Stimulated activated effector memory CD8-positive, alpha-beta T cell treated with anti-CD3 and anti-CD28 coated beads, Interleukin-12 subunit alpha, Interleukin-12 subunit beta, amount 100 ng/mL, for 72 hours (primary cell): ENCODE results near the gene FBXW4.
A peak's percentile ranks its signal among the peaks of the same experiment; 100 is the strongest.
"Not testable (repeated sequence)": the region's sequence is repeated elsewhere in the genome, so short reads cannot be mapped to it uniquely, and the experiment has no call there.

ENCODE experiments used
- ATAC-seq: fragments of 150-1000 bp; cut with Tn5 transposase; 2 replicates; pipeline ENCODE4 v1.10.0; 2021
- DNase-seq, 2 donors: peaks; one replicate each; pipeline ENCODE4 v3.0.0; 2021 to 2022; ENCODE audit warnings: low spot score in 2 of 2
- H3K27ac Mint-ChIP-seq: one replicate; pipeline ENCODE4 v1.8.0; 2022; ENCODE audit warnings: mild to moderate bottlenecking, mixed read lengths
- H3K36me3 Mint-ChIP-seq: one replicate; pipeline ENCODE4 v1.8.0; 2022; ENCODE audit warnings: mild to moderate bottlenecking, mixed read lengths
- H3K4me1 Mint-ChIP-seq: one replicate; pipeline ENCODE4 v1.8.0; 2022; ENCODE audit warnings: mixed read lengths
- H3K4me3 Mint-ChIP-seq: one replicate; pipeline ENCODE4 v1.8.0; 2022; ENCODE audit warnings: mild to moderate bottlenecking, mixed read lengths
- H3K9me3 Mint-ChIP-seq: one replicate; pipeline ENCODE4 v1.8.0; 2022; ENCODE audit warnings: mixed read lengths

Gene FBXW4

GRCh38 chr10:101601541-101601940, 93.4 kb downstream of the FBXW4 start:
- Mint-ChIP-seq H3K27ac (peak overlapping the region; percentile 39), H3K9me3 (no peaks in the 10 kb centered on the region), H3K4me1 (no peaks in the 10 kb centered on the region), H3K4me3 (no peak overlapping the region), H3K36me3 (peaks cover 16% of the 10 kb centered on the region)
- ATAC-seq (no peak), DNase-seq (no peak)

- H3K36me3 Mint-ChIP-seq, result no peaks in the 10 kb centered on the region
- H3K4me3 Mint-ChIP-seq, result no peak overlapping the region
- no peak overlapping the region for H3K27ac Mint-ChIP-seq
- no peaks in the 10 kb centered on the region for H3K9me3 Mint-ChIP-seq
- no peak for DNase-seq
- H3K4me1 Mint-ChIP-seq, result no peaks in the 10 kb centered on the region
- no peak for ATAC-seq
Observed at GRCh38 chr10:101597091-101597900, 97.7 kb downstream of the FBXW4 start.

DNA sequence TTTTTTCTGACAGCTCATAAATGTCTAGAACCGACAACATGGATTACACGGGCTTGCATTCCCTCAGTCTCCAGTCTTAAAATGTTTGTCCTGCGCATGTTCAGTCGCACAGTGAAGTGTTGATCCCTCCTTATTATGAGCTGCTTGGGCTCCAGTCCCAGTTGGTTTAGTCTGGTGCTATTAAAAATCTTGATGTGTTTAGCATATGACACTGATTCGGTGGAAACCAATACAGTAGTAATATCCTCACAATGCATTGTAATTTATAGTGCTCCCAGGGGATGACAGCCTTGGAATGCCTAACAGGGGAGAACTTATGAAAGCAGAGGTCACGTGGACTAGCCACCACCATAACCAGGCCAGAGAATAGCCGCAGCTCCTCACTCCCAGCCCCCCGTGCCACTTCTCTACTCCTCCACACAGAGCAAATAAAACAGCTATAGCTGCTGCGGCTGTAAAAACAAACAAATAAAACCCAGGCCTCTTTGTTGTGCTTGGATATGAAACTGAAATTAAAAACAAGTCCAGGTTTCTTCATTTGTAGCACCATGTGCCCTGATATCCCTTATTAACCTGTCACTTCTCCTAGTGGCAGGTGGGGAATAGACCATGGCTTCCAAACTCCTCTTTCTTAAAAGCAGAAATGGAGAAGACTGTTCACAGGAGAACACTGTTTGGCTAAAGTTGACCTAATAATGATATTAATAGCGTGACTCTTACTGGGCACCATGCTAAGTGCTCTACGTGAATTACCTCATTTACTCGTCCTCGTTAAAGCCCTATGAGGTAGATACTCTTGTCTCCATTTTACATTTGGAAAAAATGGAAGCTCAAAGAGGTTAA, 99.2 kb downstream of the FBXW4 start:
- Mint-ChIP-seq H3K36me3 (no peaks in the 10 kb centered on the region), H3K4me1 (no peaks in the 10 kb centered on the region), H3K27ac (no peak overlapping the region), H3K4me3 (no peak overlapping the region), H3K9me3 (no peaks in the 10 kb centered on the region)
- ATAC-seq, result no peak
- DNase-seq, result no peak

DNA sequence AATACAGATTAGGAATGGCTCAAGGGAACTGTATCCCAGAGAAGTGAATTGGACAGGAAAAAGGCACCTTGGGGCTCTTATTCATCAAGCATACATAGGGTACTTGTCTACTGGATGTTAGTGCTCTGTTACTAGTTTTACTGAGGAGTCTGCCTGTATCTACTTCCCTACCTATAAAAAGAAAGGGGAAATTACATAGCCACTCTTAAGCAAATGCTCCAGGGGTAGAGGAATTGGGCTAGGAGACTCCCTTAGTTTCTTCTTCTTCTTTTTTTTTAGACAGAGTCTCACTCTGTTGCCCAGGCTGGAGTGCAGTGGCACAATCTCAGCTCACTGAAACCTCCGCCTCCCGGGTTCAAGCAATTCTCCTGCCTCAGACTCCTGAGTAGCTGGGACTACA, 101.6 kb downstream of the FBXW4 start:
- not testable (repeated sequence) for H3K4me1 Mint-ChIP-seq, H3K27ac Mint-ChIP-seq, H3K4me3 Mint-ChIP-seq, H3K36me3 Mint-ChIP-seq, DNase-seq, H3K9me3 Mint-ChIP-seq, ATAC-seq

DNA sequence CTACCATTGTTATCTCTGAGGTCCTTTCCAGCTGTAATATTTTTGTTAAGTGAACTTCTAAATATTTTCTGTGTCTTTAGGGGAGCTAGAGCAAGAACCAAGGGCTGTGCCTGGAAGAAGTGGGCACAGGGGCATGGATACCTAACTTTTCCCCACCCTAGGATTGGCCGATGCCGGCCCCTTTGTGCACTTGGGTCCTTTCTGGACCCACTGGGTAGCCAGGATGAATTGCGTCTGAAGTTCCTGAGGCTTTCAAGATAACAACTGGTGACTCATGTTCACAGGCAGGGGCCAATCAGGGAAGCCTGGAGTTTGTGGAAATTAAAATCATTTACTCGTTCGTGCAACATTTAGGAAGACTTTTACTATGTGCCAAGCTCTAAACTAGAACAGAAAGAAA, 106.1 kb downstream of the FBXW4 start:
- Mint-ChIP-seq H3K36me3 (peaks cover 22% of the 10 kb centered on the region), H3K27ac (peak overlapping the region; percentile 90), H3K4me1 (peaks cover 27% of the 10 kb centered on the region), H3K9me3 (no peaks in the 10 kb centered on the region), H3K4me3 (peak overlapping the region; percentile 91)
- DNase-seq, result no peak
- ATAC-seq, result no peak

GRCh38 chr10:101587725-101588653, 107.0 kb downstream of the FBXW4 start, which contains the start of the genes DPCD and POLL:
TSS of gene DPCD (plus strand) at chr10:101588321. CDS start at chr10:101588337, 16 bp downstream.
TSS of gene POLL (minus strand) at chr10:101588257. CDS start at chr10:101587360, 897 bp downstream.
- Mint-ChIP-seq H3K27ac (peak within 1 kb of the TSS; percentile 90), H3K4me3 (peak within 1 kb of the TSS; percentile 91), H3K36me3 (peaks cover 23% of the 10 kb centered on the region), H3K9me3 (no peaks in the 10 kb centered on the region), H3K4me1 (peaks cover 27% of the 10 kb centered on the region)
- DNase-seq (peak; percentile 85 to 96), ATAC-seq (peak; percentile 97)

DNA sequence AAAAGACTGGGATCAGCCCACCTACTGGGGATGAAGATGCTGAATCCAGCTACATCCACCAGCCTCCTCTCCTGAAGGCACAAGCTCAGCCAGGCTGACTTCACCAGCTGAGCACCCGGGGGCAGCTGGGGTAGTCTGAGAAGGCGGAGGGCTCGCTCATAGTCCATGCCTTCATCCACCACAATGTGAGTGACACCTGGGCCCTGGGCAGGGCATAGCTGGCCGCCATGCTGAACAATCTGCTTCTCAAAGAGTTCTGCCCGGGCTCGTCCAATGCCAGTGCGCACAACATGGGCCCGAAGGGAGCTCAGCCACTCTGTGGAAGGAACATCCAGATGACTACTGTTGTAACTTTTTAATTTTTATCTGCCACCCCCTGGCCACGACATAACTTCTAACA, 109.1 kb downstream of the FBXW4 start:
- ATAC-seq (no peak), DNase-seq (no peak)
- H3K9me3 Mint-ChIP-seq, result no peaks in the 10 kb centered on the region
- H3K27ac Mint-ChIP-seq, result no peak overlapping the region
- H3K4me3 Mint-ChIP-seq, result no peak overlapping the region
- H3K4me1 Mint-ChIP-seq, result peaks cover 27% of the 10 kb centered on the region
- H3K36me3 Mint-ChIP-seq, result peaks cover 42% of the 10 kb centered on the region

- DNase-seq, result no peak
- Mint-ChIP-seq H3K4me1 (peaks cover 17% of the 10 kb centered on the region), H3K36me3 (peaks cover 54% of the 10 kb centered on the region), H3K9me3 (no peaks in the 10 kb centered on the region), H3K27ac (no peak overlapping the region), H3K4me3 (no peak overlapping the region)
- no peak for ATAC-seq
Observed at GRCh38 chr10:101580486-101581399, 114.2 kb downstream of the FBXW4 start.

GRCh38 chr10:101579516-101579870, 115.5 kb downstream of the FBXW4 start:
- ATAC-seq (no peak), DNase-seq (no peak)
- no peak overlapping the region for H3K27ac Mint-ChIP-seq
- H3K36me3 Mint-ChIP-seq, result peaks cover 51% of the 10 kb centered on the region
- H3K9me3 Mint-ChIP-seq, result no peaks in the 10 kb centered on the region
- peaks cover 10% of the 10 kb centered on the region for H3K4me1 Mint-ChIP-seq
- no peak overlapping the region for H3K4me3 Mint-ChIP-seq

DNA sequence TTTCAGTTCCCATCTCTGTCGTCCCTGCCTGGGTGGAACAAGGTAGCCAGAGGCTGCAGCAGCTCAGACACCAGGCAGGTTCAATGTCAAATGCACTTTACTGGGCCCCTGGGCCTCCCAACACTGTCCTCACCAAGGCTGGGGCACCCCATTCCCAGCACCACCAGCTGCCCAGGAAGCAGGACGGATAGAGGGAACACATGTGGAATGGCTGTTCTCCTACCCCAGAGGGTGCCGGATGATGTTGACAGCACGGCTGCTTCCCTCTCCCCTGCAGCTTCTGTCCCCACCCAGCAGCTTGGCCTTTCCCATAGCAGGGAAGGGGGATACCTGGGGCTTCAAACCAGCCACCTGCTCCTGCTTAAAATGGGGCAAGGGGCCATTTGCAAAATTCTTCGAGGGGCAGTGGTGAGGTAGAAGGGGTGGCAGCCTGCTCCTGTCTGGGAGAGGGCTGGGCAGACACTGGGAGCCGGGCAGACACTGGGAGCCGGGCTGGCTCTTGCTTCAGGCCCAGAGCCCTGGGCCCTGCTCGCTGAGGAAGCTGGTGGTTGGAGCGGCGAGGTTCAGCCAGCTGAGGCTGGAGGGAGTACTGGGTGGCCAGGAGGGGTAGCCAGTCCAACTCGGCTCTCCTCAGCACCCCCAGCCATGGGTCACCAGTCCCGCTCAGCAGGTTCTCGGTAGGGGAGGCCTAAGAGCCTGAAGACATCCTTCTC, 116.0 kb downstream of the FBXW4 start:
- ATAC-seq (no peak), DNase-seq (no peak)
- Mint-ChIP-seq H3K4me1 (peaks cover 7% of the 10 kb centered on the region), H3K27ac (peak overlapping the region; percentile 29), H3K36me3 (peaks cover 46% of the 10 kb centered on the region), H3K9me3 (no peaks in the 10 kb centered on the region), H3K4me3 (no peak overlapping the region)

- peaks cover 7% of the 10 kb centered on the region for H3K4me1 Mint-ChIP-seq
- H3K9me3 Mint-ChIP-seq, result no peaks in the 10 kb centered on the region
- no peak for DNase-seq
- no peak overlapping the region for H3K4me3 Mint-ChIP-seq
- H3K27ac Mint-ChIP-seq, result peak overlapping the region; percentile 29
- peaks cover 46% of the 10 kb centered on the region for H3K36me3 Mint-ChIP-seq
- no peak for ATAC-seq
Observed at GRCh38 chr10:101578192-101578591, 116.8 kb downstream of the FBXW4 start.

DNA sequence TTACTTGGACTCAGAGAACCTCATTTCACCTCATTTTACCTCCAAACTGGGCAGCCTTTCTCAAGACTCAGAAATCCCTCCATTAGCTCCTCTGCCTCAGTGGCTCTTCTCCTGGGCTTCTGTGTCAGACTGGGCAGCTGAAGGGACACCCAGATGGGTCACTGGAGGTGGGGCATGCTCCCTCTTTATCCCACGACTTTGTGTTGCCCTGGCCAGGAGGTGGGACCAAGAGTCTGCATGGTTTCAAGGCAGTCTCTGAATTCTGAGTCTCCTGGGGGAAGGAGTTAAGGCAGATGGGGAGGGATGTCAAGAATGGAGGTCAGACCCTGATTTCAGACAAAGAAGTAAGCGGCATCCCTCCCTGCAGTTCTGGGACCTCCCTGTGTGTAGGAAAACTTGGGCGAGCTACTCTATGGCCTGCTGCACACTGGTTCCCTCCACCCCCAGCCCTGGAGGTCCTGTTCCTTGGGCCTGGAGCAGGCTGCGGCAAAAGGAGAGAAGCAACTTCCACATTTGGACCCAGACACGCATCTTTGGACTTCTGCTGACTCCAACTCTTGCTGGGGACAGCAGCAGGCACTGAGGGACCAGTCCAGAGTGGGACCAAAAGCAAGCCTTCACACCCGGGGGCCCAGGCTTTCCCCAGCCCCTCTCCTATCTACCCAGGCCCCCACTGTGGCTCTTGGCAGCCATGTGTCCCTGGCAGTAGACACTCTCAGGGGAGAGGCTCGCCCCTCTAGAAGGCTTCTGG, 117.7 kb downstream of the FBXW4 start:
- no peak for DNase-seq
- Mint-ChIP-seq H3K4me1 (peaks cover 7% of the 10 kb centered on the region), H3K4me3 (no peak overlapping the region), H3K27ac (peak overlapping the region; percentile 52), H3K36me3 (peaks cover 38% of the 10 kb centered on the region), H3K9me3 (no peaks in the 10 kb centered on the region)
- no peak for ATAC-seq

GRCh38 chr10:101576211-101576863, 118.6 kb downstream of the FBXW4 start:
- Mint-ChIP-seq H3K4me3 (no peak overlapping the region), H3K9me3 (no peaks in the 10 kb centered on the region), H3K4me1 (peaks cover 7% of the 10 kb centered on the region), H3K27ac (peak overlapping the region; percentile 52), H3K36me3 (peaks cover 28% of the 10 kb centered on the region)
- ATAC-seq (no peak), DNase-seq (no peak)
